ENCODE measurements around the gene DUOX1.

DUOX1 gene

GRCh38 chr15:45106002-45106790 is 23.6 kb upstream of the DUOX1 start:
- no peak for DNase-seq

- no peak for DNase-seq
Measured at GRCh38 chr15:45107941-45108630, 21.7 kb upstream of the DUOX1 start.

- DNase-seq, result no peak
Measured at GRCh38 chr15:45110256-45110820, 19.5 kb upstream of the DUOX1 start.

GRCh38 chr15:45111390-45112142 is 18.2 kb upstream of the DUOX1 start:
- no peak for DNase-seq

- DNase-seq, result no peak
Measured at GRCh38 chr15:45112143-45112590, 17.6 kb upstream of the DUOX1 start.

GRCh38 chr15:45112591-45113379 is 17.0 kb upstream of the DUOX1 start:
- no peak for DNase-seq

- DNase-seq, result no peak
Measured at GRCh38 chr15:45113380-45113990, 16.3 kb upstream of the DUOX1 start.

- DNase-seq, result no peak
Measured at GRCh38 chr15:45114076-45114750, 15.6 kb upstream of the DUOX1 start, which contains the start of the genes DUOX2 and DUOXA2. TSS of gene DUOX2 (minus strand) at chr15:45114172. CDS start at chr15:45113411, 761 bp downstream. TSS of gene DUOXA2 (plus strand) at chr15:45114326. CDS start at chr15:45114606, 280 bp downstream.

GRCh38 chr15:45114751-45115085 is 15.1 kb upstream of the DUOX1 start:
- DNase-seq, result no peak

- DNase-seq, result no peak
Measured at GRCh38 chr15:45115312-45115820, 14.4 kb upstream of the DUOX1 start.

- DNase-seq, result no peak
Measured at GRCh38 chr15:45116006-45116481, 13.8 kb upstream of the DUOX1 start.

- DNase-seq, result no peak
Measured at GRCh38 chr15:45116482-45117307, 13.1 kb upstream of the DUOX1 start.

GRCh38 chr15:45117308-45118130 is 12.3 kb upstream of the DUOX1 start:
- no peak for DNase-seq

- peak; percentile 48 for DNase-seq
Measured at GRCh38 chr15:45118131-45118588, 11.6 kb upstream of the DUOX1 start.

- no peak for DNase-seq
Measured at GRCh38 chr15:45118996-45119395, 10.8 kb upstream of the DUOX1 start.

GRCh38 chr15:45120081-45120972 is 9.5 kb upstream of the DUOX1 start:
- DNase-seq, result no peak

- DNase-seq, result no peak
Measured at GRCh38 chr15:45121020-45121419, 8.8 kb upstream of the DUOX1 start.
